ENCODE measurements around the gene CPT1B. TPM values are rescaled to one million over a fixed set of nuclear protein-coding genes. Genes with fewer than 3 reads are reported as not detected.
A peak's percentile ranks its signal among the peaks of the same experiment; 100 is the strongest.

The CPT1B gene
- total RNA-seq, 1 donor from 2014 or later: 16.3 TPM

DNA sequence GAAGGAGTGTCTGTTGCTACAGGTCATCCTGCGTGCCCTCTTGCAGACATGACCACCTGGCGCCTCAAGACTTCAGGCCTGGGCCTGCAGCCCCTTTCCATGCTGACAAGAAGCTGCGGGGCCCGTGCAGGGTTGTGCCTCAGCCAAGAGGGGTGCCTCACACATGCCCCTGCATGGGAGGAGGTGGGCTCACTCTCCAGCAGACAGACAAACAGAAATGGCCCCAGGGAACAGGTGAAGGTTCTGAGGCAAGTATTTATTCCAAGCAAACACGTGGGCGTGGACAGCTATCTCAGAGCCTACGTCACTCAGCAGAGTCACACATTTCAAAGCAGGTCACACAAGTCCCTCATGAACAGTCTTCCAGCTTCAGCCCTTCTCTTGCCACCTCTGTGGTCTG, 9.6 kb downstream of the CPT1B start:
- DNase-seq: no peak

DNA sequence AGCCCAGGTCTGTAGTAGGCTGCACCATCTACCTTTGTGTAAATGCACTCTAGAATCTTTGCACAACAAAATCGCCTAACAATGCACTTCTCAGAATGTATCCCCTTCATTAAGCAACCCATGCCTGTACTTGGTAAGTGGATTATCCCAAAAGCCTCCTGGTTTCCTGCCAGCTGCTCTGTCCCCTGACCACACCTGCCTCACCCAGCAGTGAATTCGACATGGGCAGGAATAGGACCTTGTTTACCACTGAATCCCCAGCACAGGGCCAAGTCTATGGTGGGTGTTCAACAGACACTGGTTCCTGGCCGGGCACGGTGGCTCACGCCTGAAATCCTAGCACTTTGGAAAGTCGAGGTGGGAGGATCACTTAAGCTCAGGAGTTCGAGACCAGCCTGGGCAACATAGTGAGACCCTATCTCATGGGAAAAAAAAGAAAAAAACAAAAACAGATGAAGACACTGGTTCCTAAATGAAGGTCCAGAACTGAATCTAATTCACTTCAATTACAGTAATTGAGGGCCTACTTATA, 10.4 kb downstream of the CPT1B start:
- no peak for DNase-seq

DNA sequence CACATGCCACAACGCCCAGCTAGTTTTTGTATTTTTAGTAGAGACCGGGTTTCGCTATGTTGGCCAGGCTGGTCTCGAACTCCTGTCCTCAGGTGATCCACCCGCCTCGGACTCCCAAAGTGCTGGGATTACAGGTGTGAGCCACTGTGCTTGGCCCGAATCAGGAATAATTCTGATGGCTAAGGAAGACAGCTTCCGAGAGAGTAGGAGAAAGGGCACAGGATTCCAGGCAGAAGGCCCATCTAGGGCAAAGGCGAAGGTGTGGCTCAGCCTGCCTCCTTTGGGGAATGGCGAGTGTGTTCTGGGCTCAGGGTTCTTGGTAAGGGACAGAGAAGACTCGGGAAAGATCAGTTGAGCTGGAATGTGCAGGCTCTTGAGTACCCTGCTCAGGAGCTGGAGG, 13.9 kb downstream of the CPT1B start:
- no peak for DNase-seq

DNA sequence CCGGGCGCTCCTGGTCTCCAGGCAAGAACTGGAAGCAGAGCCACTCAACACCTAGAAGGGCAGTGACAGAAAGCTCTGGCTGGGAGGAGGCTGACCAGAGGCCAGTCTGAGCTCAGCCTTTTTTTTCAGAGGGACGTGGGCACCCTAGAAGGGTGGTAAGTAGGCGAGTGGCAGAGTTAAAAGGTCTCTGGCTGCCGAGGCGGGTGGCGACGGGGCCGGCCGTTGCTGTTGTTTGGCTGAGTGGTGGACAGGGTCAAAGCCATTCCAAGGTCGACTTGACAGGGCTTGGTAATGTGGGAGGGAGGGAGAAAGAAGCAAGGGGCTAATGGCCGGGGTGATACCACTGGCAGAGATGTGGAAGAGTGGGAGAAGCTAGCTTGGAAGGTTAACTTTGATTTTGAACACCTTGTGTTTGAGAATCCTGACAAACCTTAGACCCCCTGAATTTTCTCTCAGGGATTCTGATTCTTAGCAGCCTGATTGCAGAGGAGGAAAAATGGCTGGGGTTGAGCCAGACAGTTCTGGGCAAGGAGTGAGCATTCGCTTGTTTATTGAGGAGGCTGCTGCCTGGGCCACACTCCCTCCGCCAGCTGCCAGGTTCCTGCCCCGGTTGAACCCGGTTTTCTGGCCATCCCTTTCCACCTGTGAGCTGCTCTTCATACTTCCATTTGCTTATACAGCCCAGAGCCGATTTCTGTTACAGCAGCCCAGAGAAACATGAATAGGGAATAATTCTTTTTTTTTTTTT, 14.6 kb downstream of the CPT1B start:
- DNase-seq: no peak

DNA sequence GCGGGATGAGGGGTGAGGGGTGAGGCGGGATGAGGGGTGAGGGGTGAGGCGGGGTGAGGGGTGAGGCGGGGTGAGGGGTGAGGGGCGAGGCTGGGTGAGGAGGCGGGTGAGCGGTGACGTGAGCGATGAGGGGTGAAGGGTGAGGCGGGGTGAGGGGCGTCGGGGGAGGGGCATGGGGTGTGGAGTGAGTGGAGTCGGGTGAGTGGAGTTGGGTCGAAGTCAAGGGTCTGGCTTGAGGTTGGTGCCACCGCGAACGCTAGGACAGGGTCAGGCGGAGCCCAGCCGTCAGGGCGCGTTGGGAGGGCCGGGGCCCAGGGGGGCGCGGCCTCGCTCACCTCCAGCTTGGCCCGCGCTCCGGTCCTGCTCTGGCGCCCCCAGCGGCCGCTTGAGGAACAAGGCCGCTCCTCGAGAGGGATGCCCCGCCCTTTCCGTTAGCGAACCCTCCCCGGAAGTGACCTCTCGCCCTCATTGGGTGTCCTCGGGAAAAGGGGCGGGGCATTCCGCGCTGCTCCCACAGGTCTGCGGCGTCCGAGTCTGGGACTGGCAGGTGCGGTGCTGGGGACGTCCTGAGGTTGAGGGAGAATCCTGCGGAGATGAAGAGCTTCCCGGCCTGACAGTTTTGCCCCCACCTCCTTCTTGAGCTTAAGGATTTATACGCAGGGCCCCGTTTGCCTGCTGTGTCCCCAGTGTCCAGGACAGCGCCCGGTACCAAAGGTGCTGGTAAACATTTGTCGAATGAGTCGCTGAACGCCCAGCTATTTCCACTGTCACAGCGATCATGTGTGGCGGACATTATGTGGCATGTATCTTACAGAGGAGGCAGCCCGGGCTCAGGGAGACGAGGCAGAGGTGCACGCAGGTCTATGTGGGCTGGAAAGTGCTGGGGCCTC, 15.5 kb downstream of the CPT1B start, which contains the start of gene SYCE3:
SYCE3 (minus strand) TSS at position 397 of the 890 bp plus-strand sequence. CDS start 6,514 bp downstream, outside the sequence.
- DNase-seq: peak; percentile 86

DNA sequence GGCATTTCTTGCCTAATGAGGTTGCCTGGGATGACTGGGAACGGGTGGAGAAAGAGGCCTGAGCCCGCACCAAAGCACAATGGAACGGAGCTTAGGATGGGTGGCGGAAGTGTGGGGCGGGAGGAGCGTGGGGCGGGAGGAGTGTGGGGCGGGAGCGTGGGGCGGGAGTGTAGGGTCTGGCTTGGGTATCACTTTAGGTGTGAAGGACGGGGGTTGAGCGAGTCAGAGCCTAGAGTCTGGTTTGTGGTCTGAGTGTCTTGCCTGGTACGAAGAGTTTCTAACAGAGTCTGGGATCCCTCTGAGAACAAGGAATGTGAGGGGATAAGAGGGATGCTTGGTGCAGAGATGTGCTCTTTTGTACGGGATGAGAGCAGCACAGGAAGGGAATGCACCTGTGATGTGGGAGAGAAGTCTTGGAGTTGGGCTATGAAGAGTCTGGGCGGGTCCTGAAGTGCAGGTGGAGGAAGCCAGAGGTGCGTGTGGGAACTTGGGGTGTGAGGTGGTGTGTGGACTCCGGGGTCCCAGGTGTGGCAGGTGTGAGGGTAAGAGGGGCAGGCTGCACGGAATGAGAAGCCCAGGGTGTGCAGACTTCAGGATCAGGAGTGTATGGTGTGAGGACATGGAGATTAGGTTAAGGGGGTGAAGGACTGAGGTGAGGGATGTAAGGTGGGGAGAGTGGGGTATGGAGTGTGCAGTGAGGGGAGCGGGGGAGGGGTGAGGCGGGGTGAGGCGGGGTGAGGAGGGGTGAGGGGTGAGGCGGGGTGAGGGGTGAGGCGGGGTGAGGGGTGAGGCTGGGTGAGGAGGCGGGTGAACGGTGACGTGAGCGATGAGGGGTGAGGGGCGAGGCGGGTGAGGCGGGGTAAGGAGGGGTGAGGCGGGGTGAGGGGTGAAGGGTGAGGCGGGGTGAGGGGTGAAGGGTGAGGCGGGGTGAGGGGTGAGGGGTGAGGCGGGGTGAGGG, 16.5 kb downstream of the CPT1B start:
- no peak for DNase-seq

DNA sequence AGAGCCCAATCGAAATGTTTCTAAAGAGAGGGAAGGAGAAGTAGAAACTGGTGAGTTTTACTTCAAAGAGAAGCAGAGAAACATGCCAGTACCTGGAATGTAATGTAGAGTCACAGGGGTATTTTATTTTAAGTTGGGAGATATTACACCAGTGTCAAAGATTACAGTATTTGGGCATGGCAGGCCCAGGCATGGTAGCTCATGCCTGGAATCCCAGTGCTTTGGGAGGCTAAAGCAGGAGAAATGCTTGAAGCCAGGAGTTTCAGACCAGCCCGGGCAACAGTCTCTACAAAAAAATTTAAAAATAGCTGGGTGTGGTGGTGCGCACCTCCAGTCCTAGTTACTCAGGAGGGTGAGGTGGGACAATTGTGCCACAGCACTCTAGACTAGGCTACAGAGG, 18.2 kb downstream of the CPT1B start:
- DNase-seq: no peak

DNA sequence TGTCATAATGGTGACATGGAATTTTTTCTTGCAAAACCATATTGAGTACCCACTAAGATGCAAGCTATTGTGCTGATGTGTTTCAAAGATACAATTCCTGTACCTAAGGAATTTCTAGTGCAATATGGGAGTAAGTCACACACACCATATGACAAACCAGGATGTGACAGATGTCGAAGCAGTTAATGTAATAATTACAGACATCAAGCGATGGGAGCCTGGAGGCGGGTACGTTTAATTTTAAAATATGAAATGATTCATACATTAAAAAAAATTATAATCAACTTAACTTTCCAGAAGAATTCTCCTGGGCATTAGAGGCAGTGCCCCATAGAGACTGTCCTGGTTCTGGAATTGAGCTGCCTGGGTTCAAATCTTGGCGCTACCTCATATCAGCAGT, 21.5 kb downstream of the CPT1B start:
- no peak for DNase-seq

DNA sequence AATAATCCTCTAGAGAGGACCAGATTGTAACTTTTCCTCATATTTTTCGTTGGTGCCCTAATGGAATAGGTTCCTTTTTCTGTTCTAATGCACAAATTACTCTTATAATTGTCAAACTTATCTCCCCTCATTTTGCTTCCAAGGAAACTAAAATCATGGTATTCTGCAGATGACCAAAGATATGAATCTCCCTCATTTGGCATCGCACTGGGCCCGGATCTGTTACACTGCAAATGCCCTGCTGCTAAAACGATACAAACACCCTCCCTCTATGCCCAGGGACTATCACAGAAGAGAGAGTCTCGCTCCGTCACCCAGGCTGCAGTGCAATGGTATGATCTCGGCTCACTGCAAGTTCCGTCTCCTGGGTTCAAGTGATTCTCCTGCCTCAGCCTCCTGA, 24.9 kb downstream of the CPT1B start:
- DNase-seq: no peak

DNA sequence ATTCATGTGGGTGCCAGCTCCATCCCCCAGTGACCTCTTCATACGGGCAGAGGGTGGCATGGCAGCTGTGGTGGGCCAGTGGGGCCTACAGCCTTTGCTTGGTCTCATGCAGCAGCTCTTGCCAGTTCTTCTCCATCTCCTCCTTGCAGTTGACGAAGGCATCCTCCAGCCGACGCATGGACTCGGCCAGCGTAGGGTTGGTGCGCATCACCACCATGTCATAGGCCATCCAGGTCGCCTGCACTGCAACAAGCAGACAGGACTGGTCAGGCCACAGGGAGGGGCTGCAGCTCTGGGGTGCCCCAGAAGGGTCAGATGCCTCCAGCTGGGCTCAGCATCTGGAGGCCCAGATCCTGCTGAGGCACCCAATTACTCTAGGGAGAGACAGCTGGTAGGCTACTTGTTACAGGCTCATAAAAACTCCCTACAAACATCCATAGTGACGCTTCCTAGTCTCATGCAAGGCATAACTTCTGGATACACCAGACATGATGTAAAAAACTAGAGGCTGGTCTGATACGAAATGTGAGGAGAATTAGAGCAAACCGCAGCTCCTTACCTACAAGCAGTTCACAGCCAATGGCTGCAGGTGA, 27.0 kb downstream of the CPT1B start:
- DNase-seq: no peak

DNA sequence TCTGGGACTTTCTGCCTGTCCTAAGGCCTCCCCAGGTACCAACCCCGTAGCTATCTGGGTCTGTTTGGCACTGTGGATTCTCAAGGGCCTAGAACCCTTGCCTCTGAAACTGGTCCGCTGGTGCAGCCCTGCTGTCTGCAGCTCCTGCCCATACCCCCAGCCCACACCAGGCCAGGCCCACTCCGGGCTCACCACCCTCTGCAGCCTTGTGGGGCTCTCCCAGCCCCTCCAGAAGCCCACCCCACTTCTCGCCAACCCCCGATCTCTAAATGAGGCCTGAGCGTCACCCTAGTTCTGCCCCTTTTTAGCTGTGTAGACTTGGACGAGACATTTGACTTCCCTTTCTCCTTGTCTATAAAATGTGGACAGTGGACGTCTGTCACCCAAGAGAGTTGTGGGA, 27.8 kb downstream of the CPT1B start:
- no peak for DNase-seq

DNA sequence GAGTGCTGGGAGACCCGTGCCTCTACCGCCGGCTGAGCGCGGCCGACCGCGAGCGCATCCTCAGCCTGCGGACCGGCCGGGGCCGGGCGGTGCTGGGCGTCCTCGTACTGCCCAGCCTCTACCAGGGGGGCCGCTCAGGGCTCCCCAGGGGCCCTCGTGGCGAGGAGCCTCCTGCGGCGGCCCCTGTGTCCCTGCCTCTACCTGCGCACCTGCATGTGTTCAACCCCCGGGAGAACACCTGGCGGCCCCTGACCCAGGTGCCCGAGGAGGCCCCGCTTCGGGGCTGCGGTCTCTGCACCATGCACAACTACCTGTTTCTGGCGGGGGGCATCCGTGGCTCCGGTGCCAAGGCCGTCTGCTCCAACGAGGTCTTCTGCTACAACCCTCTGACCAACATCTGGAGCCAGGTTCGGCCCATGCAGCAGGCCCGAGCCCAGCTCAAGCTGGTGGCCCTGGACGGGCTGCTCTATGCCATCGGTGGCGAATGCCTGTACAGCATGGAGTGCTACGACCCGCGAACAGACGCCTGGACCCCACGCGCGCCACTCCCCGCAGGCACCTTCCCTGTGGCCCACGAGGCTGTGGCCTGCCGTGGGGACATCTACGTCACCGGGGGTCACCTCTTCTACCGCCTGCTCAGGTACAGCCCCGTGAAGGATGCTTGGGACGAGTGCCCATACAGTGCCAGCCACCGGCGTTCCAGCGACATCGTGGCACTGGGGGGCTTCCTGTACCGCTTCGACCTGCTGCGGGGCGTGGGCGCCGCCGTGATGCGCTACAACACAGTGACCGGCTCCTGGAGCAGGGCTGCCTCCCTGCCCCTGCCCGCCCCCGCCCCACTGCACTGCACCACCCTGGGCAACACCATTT, 29.1 kb downstream of the CPT1B start:
- DNase-seq: no peak

DNA sequence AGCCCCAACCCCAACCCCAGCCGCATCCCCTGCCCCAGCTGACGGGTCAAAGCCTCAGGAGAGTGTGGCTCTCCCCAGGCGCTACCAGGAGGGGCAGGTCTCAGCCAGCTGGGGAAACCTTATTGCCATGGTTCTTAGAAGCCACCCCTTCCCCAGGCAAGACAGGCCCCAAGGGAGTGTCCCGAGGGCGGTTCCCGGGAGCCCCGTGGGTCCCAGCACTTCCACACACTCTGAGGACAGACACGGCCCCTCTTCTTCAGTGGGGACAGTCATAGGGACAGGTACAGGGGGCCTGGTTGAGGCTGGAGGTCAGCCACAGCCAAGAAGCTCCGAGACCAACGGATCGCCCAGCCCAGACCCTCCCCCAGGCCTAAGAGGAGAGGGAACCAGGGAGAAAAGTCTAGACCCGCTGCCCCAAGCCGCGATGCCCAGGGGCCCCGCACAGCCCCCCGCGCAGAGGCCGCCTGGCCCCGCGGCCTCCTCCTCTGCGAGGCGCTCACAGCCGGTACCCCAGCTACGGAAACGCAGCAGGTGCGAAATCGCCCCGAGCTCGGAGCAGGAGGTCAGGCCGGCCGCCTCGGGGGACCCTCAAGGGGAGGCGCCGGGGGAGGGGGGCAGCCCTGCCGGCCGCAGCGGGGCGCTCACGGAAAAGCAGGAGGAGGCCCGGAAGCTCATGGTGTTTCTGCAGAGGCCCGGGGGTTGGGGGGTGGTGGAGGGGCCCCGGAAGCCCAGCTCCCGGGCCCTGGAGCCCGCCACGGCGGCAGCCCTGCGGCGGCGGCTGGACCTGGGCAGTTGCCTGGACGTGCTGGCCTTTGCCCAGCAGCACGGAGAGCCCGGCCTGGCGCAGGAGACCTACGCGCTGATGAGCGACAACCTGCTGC, 29.9 kb downstream of the CPT1B start:
- DNase-seq: no peak

DNA sequence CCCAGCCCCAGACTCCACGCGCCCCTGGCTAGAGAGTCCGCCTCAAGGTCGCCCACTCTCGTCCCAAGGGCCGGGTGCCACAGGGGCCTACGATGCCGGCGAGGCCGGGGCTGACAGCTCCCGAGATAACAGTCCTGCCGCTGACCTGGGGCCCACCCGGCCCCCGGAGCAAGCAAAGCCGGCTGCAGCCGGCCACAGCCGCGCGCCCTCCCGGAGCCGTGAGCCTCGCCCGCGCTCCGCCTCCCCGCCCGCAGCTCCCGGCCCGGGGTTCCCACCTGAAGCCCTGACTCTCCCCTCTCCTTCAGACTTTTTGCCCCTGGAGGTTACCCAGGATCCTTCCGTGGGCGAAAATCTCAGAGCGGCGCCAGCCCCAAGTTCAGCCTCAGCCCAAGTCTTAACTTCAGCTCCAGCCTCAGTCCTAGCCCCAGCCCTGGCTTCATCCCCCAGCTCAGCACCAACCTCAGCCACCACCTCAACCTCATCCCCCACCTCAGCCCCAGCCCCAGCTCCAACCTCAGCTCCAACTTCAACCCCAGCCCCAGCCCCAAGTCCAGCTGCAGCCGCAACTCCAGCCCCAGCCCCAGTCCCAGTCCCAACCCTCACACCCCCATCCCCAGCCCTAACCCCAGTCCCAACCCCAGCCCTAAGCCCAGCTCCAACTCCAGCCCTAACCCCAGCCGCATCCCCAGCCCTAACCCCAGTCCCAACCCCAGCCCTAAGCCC, 30.8 kb downstream of the CPT1B start:
- DNase-seq: no peak

DNA sequence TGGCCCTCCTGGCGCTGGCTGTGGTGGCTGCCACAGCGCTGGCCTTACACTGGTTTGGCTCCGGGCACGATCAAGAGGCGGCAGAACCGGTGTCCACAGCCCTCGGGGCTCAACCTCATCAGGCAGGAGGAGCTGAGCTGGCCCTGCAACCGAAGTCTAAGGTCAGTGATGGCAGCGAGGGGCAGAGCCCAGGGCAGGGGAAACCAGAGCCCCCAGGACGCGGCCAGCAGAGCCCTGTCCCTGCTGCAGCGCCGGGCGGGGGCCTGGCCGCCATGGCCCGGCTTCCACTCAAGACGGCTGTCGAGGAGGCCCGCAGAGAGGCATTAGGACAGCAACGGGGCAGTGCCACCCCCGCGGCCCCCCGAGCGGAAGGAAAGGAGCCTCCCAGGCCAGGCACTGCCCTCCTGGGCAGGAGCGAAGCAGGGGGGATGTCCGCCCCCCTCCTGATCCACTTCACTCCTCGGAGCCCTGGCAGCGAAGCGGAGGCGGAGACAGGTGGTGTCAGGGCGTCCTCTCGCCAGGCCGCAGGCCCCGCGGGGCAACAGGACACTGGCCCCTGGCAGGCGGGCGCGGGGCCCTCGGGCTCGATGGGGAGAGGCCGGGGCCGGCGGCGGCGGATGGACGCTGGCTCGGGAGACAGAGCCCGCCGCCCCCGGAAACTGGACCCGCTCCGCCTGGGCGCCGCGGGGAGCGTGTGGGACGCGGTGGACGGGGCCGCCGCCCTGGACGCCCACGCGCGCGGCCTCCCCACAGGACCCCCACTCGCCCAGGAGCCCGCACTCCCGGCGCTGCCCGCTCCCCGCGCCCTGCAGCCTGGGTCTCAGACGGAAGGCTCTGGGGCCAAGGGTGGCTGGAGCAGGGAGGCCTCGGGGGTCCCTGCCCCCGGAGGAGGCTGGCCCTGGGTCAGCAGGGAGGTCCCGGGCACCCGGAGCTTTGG, 31.6 kb downstream of the CPT1B start:
- DNase-seq: no peak

DNA sequence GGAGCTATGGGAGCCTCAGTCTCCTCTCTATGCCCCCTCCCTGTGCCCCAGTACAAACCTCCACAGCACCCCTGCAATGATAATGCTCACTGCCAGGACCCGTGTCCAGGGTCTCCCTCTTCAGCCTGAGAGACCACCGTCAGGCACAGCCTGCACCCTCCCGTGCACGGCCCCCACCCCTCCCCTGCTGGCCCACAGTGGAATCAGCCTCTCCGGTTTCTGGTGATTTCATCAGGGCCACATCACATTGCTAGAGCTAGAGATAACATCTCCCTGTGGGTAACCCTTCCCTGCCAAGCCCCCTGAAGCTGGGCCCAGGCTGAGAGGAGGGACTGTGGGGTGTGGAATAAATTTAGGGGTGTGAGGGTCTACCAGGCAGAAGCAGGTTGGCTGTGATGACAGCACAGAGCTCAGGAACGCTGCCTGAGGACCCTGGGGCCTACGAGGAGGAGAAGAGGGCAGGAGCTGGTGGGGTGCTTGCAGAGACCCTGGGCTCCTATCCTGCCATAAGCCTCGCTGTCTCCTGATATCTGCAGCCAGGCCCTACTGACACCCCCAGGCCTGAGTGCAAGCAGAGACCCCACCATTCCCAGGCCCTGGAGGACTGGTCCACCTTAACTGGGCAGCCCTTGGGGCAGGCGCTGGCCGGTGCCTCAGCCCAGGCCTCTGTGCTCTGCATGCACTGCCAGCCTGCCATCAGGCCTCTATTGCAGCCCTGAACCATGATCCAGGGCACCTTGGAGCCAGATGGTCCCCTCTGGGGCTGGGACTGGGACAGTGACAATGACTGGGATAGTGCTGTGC, 32.5 kb downstream of the CPT1B start, which contains the start of gene KLHDC7B:
KLHDC7B (plus strand) TSS at position 378 of the 804 bp plus-strand sequence; CDS start at position 723, 345 bp downstream.
- no peak for DNase-seq

DNA sequence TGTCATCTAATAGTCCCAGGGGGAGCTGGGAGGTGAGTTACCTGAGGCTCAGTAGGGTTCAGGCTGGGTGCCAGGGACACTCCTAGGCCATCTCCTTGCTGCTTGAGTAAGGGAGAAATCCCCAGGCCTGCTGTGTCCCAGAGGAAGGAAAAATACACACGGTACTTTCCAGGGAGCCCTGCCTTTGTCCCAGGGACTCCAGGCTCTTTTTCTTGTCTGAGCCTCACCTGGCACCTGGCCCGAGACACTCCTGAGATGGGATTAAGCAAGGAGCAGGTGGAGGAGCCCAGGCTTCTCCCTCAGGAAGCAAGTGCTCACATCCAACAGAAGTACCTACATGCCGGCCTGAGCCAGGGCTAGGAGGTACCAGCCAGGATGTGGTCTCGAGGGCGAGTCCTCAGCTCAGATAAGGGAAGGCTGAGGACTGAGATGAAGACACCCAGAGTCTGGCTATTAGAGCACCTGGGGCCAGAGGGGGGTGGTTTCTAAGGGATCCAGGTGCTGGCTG, 33.4 kb downstream of the CPT1B start:
- no peak for DNase-seq
